GM18505 (cell line): ENCODE results near the gene HIBADH.

ENCODE experiments used
- ATAC-seq: cut with Tn5 transposase; IDR thresholded peaks from one replicate; pipeline ENCODE4 v1.9.1; 2021; ENCODE audit not compliant: unreplicated experiment
- POLR2A ChIP-seq: IDR thresholded peaks from 4 replicates; pipeline ENCODE4 v1.6.1; 2011; ENCODE audit warnings: borderline replicate concordance; ENCODE audit not compliant: insufficient read depth, insufficient read length; ENCODE audit errors: extremely low read depth

The HIBADH gene

GRCh38 chr7:27560706-27561235 lies 101.9 kb downstream of the HIBADH start:
- ATAC-seq: no peak
- no peak for TF ChIP-seq POLR2A

GRCh38 chr7:27555670-27556069 lies 107.0 kb downstream of the HIBADH start:
- TF ChIP-seq POLR2A: no peak
- ATAC-seq: no peak

GRCh38 chr7:27554826-27555225 lies 107.9 kb downstream of the HIBADH start:
- TF ChIP-seq POLR2A: no peak
- ATAC-seq: no peak

GRCh38 chr7:27553273-27553672 lies 109.4 kb downstream of the HIBADH start:
- no peak for ATAC-seq

GRCh38 chr7:27551803-27552400 lies 110.8 kb downstream of the HIBADH start:
- no peak for TF ChIP-seq POLR2A
- ATAC-seq: no peak

More at GRCh38 chr7:27553273-27553672, 109.4 kb downstream of the HIBADH start:
- no peak for TF ChIP-seq POLR2A

- no peak for TF ChIP-seq POLR2A
- no peak for ATAC-seq
Measured at GRCh38 chr7:27549606-27550005, 113.1 kb downstream of the HIBADH start.

- no peak for TF ChIP-seq POLR2A
- no peak for ATAC-seq
Measured at GRCh38 chr7:27548304-27548703, 114.4 kb downstream of the HIBADH start.

- TF ChIP-seq POLR2A: no peak
- ATAC-seq: no peak
Measured at GRCh38 chr7:27547401-27547800, 115.3 kb downstream of the HIBADH start.

GRCh38 chr7:27546610-27547009 lies 116.1 kb downstream of the HIBADH start:
- TF ChIP-seq POLR2A: no peak
- ATAC-seq: no peak

- TF ChIP-seq POLR2A: no peak
- ATAC-seq: no peak
Measured at GRCh38 chr7:27535795-27536194, 126.9 kb downstream of the HIBADH start.

- TF ChIP-seq POLR2A: no peak
Measured at GRCh38 chr7:27533652-27534081, 129.0 kb downstream of the HIBADH start.

GRCh38 chr7:27532314-27532713 lies 130.4 kb downstream of the HIBADH start:
- ATAC-seq: no peak
- TF ChIP-seq POLR2A: no peak

More at GRCh38 chr7:27533652-27534081, 129.0 kb downstream of the HIBADH start:
- ATAC-seq: no peak

- no peak for ATAC-seq
- no peak for TF ChIP-seq POLR2A
Measured at GRCh38 chr7:27527348-27527714, 135.4 kb downstream of the HIBADH start.

- ATAC-seq: no peak
- no peak for TF ChIP-seq POLR2A
Measured at GRCh38 chr7:27526611-27527347, 135.9 kb downstream of the HIBADH start.
